B cell (primary cell): ENCODE data around the gene TNPO3.

ENCODE experiments used
- CTCF ChIP-seq: fragments of 200-600 bp; IDR thresholded peaks from one replicate; pipeline ENCODE4 v1.8.0; 2022; ENCODE audit warnings: antibody characterized with exemption, mild to moderate bottlenecking
- EZH2 ChIP-seq: IDR thresholded peaks from 2 replicates; pipeline ENCODE4 v1.6.1; 2012; ENCODE audit warnings: borderline replicate concordance, low read depth, mild to moderate bottlenecking, moderate library complexity, low read length; ENCODE audit not compliant: insufficient read depth, poor library complexity, severe bottlenecking

GRCh38 chr7:128982105-128982504 lies 72.8 kb downstream of the TNPO3 start:
- TF ChIP-seq CTCF (no peak), EZH2 (no peak)
